Cortex of kidney (tissue), 1 donor: ENCODE data around the gene STRN3.
"Not testable (repeated sequence)": the region's sequence is repeated elsewhere in the genome, so short reads cannot be mapped to it uniquely, and the experiment has no call there.

ENCODE experiments used
- DNase-seq: peaks from one replicate; lab custom pipeline; 2025; lab: John Stamatoyannopoulos, UW

The STRN3 gene

DNA sequence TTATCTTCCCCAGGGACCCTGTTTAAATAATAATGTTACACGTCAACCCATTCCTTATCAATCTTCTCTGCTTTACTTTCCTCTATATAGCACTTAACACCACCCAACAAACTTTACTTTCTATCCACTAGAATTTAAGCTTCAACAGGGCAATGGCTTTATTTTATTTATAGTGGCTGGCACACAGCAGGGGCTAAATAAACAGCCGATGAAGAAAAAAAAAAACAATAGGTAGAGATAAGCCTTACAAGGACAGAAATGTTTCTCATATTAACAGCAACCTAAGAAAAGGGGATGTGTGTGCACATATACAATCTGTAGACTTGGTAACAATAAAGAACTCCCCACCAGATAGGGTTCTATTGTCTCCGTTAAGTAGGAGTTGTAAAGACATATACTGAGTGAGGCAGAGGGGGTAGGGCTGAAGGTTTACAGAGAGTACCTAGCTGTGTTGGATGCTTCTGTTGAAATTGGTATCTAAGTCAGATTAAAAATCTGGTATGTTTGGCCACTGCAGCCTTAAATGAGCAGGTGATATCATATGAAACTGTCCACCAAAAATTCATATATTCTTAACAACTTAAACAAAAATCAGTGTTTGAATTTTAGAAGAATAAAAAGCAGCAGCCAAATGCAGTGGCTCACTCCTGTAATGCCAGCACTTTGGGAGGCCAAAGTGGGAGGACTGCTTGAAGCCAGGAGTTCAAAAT lies 25.4 kb downstream of the STRN3 start:
- no peak for DNase-seq

DNA sequence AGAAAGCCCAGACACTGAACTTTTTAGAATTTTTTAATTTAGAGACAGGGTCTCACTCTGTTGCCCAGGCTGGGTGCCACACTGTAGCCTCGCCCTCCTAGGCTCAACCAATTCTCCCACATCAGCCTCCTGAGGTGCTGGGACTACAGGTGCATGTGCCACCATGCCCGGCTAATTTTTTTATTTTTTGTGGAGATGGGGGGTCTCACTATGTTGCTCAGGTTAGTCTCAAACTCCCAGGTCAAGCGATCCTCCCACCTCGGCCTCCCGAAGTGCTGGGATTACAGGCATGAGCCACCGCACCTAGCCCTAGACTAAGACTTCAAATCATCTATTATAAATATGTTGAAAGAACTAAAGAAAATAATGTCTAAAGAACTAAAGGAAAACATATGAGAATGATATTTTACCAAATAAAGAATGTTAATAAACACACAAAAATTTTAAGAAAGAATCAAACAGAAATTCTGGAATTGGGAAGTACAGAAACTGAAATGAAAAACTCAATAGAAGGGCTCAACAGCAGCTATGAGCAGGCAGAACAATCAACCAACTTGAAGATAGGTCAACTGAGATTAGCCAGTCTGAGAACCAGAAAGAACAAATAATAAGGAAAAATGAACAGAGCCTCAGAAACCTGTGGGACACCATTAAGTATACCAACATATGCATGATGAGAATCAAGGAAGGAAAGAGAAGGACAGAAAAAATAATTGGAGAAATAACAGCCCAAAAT lies 27.0 kb downstream of the STRN3 start:
- DNase-seq: no peak

DNA sequence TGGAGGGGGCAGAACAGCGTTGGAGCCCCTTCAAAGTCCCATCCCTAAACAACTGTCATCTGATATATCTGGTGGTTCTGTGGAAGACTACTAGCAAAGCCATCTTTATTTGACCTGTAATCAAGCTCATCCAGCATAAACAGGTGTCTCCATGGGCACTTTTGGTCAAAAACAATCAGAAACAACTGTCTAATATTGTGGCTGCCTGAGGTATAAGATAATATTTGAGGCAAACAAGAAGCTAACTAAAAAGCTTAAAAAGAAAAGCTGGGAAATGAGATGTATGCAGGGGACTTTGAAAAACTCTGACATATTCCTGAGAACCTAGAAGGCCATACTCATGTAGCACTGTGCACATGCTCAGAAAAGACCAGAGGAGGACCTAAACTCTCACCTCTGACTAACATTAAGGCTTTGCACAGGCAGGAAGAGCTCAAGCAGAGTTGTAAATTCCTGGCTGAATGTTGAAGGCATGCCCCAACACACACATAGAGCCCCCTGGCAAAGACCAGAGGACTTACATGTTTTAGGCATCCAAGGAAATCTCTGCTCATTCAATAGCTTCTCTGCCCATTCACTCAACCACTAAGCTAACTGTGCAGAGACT lies 28.0 kb downstream of the STRN3 start:
- DNase-seq: no peak

DNA sequence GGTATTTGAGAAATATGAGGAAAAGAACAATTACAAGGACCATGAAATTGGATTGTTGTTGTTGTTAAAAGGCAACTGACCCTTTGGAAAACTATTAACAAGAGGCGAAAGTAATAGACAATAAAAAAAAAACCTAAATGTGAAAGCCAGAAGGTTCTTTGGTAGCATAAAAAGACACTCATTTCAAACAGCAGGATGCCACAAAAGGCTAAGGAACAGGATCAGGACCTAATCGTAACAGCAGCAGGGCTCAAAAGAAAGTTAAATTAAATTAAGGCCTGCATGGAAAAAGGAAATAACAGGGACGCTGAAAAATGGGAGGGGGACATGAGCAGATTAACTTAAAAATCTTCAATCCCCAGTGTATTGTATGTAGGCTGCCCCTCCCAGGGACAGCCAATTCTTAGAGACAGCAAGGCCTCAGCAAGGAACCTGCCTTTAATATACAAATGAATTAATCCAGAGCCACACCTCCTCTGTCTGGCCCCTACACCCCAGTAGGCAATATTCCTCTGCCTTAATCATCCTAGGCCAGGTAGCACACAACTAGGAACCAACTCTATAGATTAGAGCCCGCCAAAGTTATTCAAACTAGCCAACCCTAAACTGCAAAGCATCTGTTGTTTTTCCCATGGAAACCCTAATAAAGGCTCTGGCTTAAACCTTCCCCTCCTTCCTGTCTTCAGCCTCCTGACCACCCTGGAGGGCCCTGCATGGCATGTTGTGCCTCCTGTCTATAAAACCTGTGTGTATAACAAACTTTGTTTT lies 29.1 kb downstream of the STRN3 start:
- DNase-seq: no peak

DNA sequence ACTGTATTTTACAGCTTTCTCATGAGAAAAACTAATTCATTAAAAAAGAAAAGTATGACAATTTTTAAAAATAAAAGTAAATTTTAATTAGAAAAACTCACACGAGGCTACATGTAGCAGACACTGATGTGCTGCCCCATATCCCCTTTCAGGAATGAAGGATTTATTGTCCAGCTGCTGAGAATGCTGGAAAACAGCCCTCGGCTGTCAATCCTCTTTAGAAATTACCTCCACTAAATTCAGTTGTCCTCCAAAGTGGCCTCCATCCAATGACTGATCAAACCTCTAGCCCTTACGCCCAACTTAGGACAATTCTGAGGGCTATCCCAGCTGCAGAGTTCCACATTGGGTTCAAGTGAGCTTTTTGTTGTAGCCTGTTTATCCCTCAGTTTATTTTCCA lies 30.5 kb downstream of the STRN3 start:
- DNase-seq: no peak

GRCh38 chr14:30994681-30995620 lies 31.2 kb downstream of the STRN3 start:
- DNase-seq: no peak

DNA sequence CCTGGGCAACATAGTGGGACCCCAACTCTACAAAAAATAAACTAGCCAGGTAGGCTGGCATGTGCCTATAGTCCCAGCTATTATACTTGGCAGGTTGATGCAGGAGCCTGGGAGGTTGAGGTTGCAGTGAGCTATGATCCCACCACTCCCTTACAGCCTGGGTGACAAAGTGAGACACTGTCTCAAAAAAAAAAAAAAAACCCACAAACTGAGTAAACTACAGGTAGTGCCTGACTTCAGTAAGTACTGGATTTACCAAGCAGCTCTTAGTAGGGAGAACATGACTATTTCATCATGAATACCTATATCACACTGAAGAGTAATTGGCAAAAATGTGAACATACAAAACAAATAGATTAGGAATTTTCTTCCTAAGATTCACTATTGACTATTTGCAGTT lies 33.1 kb downstream of the STRN3 start:
- DNase-seq: no peak

DNA sequence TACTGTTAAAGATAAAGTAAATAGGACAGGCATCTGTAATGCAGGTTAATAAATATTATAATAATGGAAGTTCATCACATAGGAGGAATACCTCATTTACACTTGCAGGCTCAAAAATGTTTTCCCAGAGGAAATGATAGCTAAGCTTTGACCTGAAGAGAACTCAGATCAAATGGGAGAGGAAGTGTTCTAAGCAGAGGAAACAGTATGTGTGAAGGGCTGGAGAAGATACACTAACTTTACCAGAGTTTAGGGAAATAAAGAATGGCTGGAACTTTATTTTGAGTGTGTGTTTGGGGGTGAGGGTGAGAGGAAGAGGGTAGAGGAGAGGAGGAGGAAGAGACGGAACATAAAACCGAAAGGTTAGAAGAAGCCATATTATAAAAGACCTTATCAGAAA lies 34.8 kb downstream of the STRN3 start:
- no peak for DNase-seq

GRCh38 chr14:30990770-30991169 lies 35.4 kb downstream of the STRN3 start:
- no peak for DNase-seq

DNA sequence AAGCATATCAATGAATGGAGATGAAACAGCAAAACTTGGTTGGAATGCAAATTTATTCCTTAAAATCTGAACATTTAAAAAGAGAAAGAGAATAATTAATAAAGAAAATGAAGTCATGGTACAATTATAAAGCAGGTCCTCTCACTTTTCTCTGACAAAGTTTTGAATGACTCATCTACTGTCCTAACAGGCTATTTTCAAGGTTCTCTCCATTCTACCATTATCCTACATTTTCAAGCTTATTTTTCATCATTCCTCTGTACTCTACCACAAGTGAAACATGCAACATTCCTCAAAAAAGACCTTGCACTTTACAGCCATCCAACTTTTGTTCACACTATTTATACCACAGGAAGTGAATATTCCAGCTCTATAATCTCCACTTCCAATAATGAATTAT lies 37.7 kb downstream of the STRN3 start:
- no peak for DNase-seq

- no peak for DNase-seq
Observed at GRCh38 chr14:30985796-30986195, 40.4 kb downstream of the STRN3 start.

DNA sequence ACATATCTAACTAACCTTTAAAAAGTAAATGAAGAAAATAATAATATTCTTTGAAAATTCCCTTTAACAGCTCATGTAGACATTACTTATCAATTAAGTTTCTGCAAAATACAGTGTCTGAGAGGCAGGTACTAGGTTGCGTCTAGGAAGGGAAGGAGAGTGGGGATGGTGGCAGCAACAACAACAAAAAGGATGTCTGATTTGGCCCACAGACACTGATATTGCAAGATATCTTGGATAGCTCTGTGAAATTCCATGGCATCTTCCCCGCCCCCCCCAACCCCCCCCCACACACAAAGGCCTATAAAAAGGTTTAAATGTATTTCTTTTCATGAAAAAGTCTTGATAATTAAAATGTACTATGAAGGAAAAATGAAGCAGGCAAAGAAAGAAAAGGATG lies 42.3 kb downstream of the STRN3 start:
- no peak for DNase-seq

GRCh38 chr14:30982533-30982932 lies 43.6 kb downstream of the STRN3 start:
- DNase-seq: no peak

DNA sequence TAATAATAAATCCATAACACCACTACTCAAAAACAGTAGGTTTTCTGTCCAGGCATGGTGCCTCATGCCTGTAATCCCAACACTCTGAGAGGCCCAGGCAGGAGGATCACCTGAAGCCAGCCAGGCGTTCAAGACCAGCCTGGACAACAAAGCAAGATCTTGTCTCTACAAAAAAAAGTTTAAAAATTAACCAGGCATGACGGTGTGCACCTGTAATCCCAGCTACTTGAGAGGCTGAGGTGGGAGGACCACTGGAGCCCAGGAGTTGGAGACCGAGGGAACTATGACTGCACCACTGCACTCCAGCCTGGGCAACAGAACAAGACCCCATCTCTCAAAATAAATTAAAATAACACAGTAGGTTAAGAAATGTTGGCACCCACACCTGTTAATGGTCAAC lies 45.2 kb downstream of the STRN3 start:
- DNase-seq: no peak

DNA sequence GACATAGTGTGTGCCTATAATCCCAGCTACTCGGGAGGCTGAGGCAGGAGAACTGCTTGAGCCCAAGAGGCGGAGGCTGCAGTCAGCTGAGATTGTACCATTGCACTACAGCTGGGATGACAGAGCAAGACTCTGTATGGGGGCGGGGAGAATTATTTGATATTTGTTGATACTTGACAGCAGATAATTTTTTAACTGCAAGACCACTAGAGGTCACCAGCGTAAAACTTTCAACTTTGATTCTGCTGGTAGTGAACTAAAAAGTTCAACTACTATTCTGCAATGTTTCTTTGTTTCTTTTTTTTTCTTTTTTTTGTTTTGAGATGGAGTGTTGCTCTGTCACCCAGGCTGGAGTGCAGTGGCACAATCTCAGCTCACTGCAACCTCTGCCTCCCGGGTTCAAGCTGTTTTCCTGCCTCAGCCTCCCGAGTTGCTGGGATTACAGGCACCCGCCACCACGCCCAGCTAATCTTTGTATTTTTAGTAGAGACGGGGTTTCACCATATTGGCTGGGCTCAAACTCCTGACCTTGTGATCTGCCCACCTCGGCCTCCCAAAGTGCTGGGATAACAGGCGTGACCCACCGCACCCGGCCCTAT lies 46.0 kb downstream of the STRN3 start:
- not testable (repeated sequence) for DNase-seq

DNA sequence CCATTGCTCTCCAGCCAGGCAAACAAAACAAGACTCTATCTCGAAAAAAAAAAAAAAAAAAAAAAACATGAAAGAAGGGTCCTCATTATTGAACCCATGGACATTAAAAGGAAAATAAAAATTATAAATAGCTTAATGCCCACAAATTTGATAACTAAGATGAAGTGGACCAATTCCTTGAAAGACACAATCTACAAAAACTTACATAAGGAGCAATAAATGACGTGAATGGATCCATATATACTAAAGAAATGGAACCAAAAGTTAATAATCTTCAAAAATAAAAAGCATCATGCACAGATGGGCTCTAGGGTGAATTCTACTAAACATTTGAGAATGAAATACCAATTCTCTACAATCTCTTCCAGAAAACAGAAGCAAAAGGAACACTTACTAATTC lies 48.4 kb downstream of the STRN3 start:
- DNase-seq: no peak

- no peak for DNase-seq
Observed at GRCh38 chr14:30974628-30975027, 51.6 kb downstream of the STRN3 start.

DNA sequence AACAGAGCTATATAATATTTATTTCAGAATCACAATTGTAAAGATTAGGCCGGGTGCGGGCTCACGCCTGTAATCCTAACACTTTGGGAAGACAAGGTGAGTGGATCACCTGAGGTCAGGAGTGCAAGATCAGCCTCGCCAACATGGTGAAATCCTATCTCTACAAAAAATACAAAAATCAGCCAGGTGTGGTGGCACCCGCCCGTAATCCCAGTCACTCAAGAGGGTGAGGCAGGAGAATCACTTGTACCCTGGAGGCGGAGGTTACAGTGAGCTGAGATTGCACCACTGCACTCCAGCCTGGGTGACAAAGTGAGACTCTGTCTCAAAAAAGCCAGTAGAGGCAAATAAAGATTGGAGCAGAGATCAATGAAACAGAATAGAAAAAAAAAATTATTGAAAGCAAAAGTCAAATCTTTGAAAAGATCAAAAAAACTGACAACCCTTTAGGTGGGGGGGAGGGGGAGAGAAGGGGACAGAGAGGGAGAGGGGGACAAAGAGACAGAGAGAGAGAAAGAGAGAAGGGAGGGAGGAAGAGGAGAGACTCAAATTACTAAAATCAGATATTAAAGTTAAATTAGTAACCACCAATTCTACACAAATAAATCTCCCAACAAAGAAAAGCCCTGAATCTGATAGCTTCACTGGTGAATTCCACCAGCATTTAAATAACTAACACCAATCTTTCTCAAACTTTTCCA lies 53.1 kb downstream of the STRN3 start:
- no peak for DNase-seq

- not testable (repeated sequence) for DNase-seq
Observed at GRCh38 chr14:30972036-30972732, 54.0 kb downstream of the STRN3 start.

GRCh38 chr14:30971586-30971985 lies 54.6 kb downstream of the STRN3 start:
- DNase-seq: no peak
